IMR-90 (cell line): Measurements from ENCODE around the gene RNU6-9. TPM values are rescaled to one million over a fixed set of nuclear protein-coding genes. Genes with fewer than 3 reads are reported as not detected.

ENCODE experiments used
- ATAC-seq: fragments of 200-7000 bp; cut with Tn5 transposase; 2 replicates; pipeline ENCODE4 v1.9.1; 2020; ENCODE audit warnings: low read depth, mild to moderate bottlenecking, moderate library complexity
- BruUV-seq: library from RNA; stranded (reverse); fragments of 400-500 nt; replicated peaks from 2 replicates; lab custom pipeline; 2021; lab: Mats Ljungman, UMichigan
- CTCF ChIA-PET: fragments of 300-600 bp; formaldehyde crosslinking; extraction: SDS; loops from one replicate; lab custom pipeline; 2021; ENCODE audit warnings: antibody characterized with exemption; lab: Yijun Ruan, JAX
- POLR2A ChIA-PET: fragments of 300-600 bp; sonication (Branson Sonifier 250); formaldehyde crosslinking; loops from one replicate; lab custom pipeline; 2022; ENCODE audit warnings: antibody characterized with exemption; ENCODE audit not compliant: unreplicated experiment; lab: Charles Lee
- DNase-seq: peaks from one replicate; pipeline ENCODE4 v3.0.0; 2013
- H2AFZ ChIP-seq: replicated peaks from 2 replicates; pipeline ENCODE3; 2013; ENCODE audit warnings: low read length, mild to moderate bottlenecking; ENCODE audit not compliant: poor library complexity
- H2AK5ac ChIP-seq: 2 replicates; pipeline ENCODE4 v1.6.1; 2013; ENCODE audit warnings: low read depth, low read length, inconsistent platforms
- H2AK9ac ChIP-seq: replicated peaks from 2 replicates; pipeline ENCODE3; 2013; ENCODE audit warnings: mild to moderate bottlenecking, low read depth, low read length, moderate library complexity; ENCODE audit not compliant: poor library complexity
- H2BK120ac ChIP-seq: 2 replicates; pipeline ENCODE4 v1.6.1; 2013; ENCODE audit warnings: low read depth, low read length, inconsistent platforms
- H2BK15ac ChIP-seq: 3 replicates; pipeline ENCODE4 v1.6.1; 2013; ENCODE audit warnings: low read depth, low read length, inconsistent platforms
- H2BK20ac ChIP-seq: 2 replicates; pipeline ENCODE4 v1.6.1; 2013; ENCODE audit warnings: low read depth, mild to moderate bottlenecking, inconsistent platforms, low read length, moderate library complexity
- H2BK5ac ChIP-seq: 2 replicates; pipeline ENCODE4 v1.6.1; 2013; ENCODE audit warnings: mild to moderate bottlenecking, low read depth, low read length, inconsistent platforms; ENCODE audit not compliant: poor library complexity, severe bottlenecking
- H3K14ac ChIP-seq: replicated peaks from 2 replicates; pipeline ENCODE4 v1.6.1; 2013; ENCODE audit warnings: low read depth, low read length, inconsistent platforms
- H3K18ac ChIP-seq: 2 replicates; pipeline ENCODE4 v1.6.1; 2013; ENCODE audit warnings: low read depth, low read length, control low read depth
- H3K23ac ChIP-seq: 2 replicates; pipeline ENCODE4 v1.6.1; 2013; ENCODE audit warnings: low read depth, low read length, inconsistent platforms
- H3K27ac ChIP-seq: 2 replicates; pipeline ENCODE4 v1.5.1; 2013; ENCODE audit warnings: mild to moderate bottlenecking, control low read depth, low read length; ENCODE audit not compliant: insufficient read depth
- H3K27me3 ChIP-seq: 2 replicates; pipeline ENCODE4 v1.6.1; 2013; ENCODE audit warnings: low read length; ENCODE audit not compliant: control insufficient read depth, insufficient read depth
- H3K36me3 ChIP-seq: 2 replicates; pipeline ENCODE4 v1.6.1; 2013; ENCODE audit warnings: low read length, mixed read lengths; ENCODE audit not compliant: control insufficient read depth, insufficient read depth
- H3K4ac ChIP-seq: 2 replicates; pipeline ENCODE4 v1.6.1; 2013; ENCODE audit warnings: low read depth, low read length, inconsistent platforms
- H3K4me1 ChIP-seq: 2 replicates; pipeline ENCODE4 v1.6.1; 2013; ENCODE audit warnings: low read length, mixed read lengths; ENCODE audit not compliant: control insufficient read depth, insufficient read depth
- H3K4me2 ChIP-seq: 2 replicates; pipeline ENCODE4 v1.6.1; 2013; ENCODE audit warnings: low read depth, mild to moderate bottlenecking, control low read depth, low read length, moderate library complexity
- H3K4me3 ChIP-seq: 2 replicates; pipeline ENCODE4 v1.5.1; 2013; ENCODE audit warnings: low read depth, mild to moderate bottlenecking, control low read depth, low read length, moderate library complexity; ENCODE audit not compliant: insufficient read depth
- H3K56ac ChIP-seq: 2 replicates; pipeline ENCODE4 v1.6.1; 2013; ENCODE audit warnings: low read length, inconsistent platforms; ENCODE audit not compliant: insufficient read depth; ENCODE audit errors: extremely low read depth
- H3K79me1 ChIP-seq, 2 experiments: 2 replicates each; pipeline ENCODE4 v1.6.1; 2013; ENCODE audit warnings: low read length in 2 of 2, inconsistent platforms in 1 of 2, low read depth in 1 of 2
- H3K9ac ChIP-seq: 2 replicates; pipeline ENCODE4 v1.6.1; 2013; ENCODE audit warnings: low read depth, low read length, control low read depth
- H3K9me1 ChIP-seq: 2 replicates; pipeline ENCODE4 v1.6.1; 2013; ENCODE audit warnings: low read length, inconsistent platforms; ENCODE audit not compliant: insufficient read depth
- H3K9me3 ChIP-seq: 2 replicates; pipeline ENCODE4 v1.6.1; 2013; ENCODE audit warnings: low read length; ENCODE audit not compliant: control insufficient read depth, insufficient read depth
- H4K20me1 ChIP-seq: 2 replicates; pipeline ENCODE4 v1.6.1; 2013; ENCODE audit warnings: low read length, inconsistent platforms; ENCODE audit not compliant: insufficient read depth
- H4K5ac ChIP-seq: 2 replicates; pipeline ENCODE4 v1.6.1; 2013; ENCODE audit warnings: mild to moderate bottlenecking, low read depth, low read length, control low read depth
- H4K8ac ChIP-seq, 2 experiments: 2 replicates each; pipeline ENCODE4 v1.6.1; 2013; ENCODE audit warnings: low read depth in 2 of 2, low read length in 2 of 2, control low read depth in 1 of 2, inconsistent platforms in 1 of 2
- H4K91ac ChIP-seq: 2 replicates; pipeline ENCODE4 v1.6.1; 2013; ENCODE audit warnings: low read depth, low read length, inconsistent platforms; ENCODE audit not compliant: insufficient read depth
- MAZ ChIP-seq: IDR thresholded peaks from 2 replicates; pipeline ENCODE4 v1.6.1; 2012; ENCODE audit warnings: low read depth, mild to moderate bottlenecking, low read length, improper control_type of control experiment, moderate library complexity, borderline replicate concordance
- MXI1 ChIP-seq: IDR thresholded peaks from 2 replicates; pipeline ENCODE4 v1.6.1; 2012; ENCODE audit warnings: low read depth, mild to moderate bottlenecking, low read length, moderate library complexity, borderline replicate concordance
- WGBS, 2 experiments: methylation state at CpG; one replicate each; pipeline versions ENCODE4 v1.1.5 to v1.1.7; 2013; ENCODE audit warnings: missing lambda C conversion rate in 2 of 2; ENCODE audit not compliant: insufficient read length in 1 of 2; ENCODE audit errors: extremely low coverage in 2 of 2; 5-methylcytosine and 5-hydroxymethylcytosine counted together
- dilution Hi-C: fragments of 300-500 bp; cut with HindIII; formaldehyde crosslinking; loops from one replicate; pipeline ENCODE4 v1.14.3; 2018; ENCODE audit warnings: low sequenced_read_pairs; ENCODE audit not compliant: unreplicated experiment
- in situ Hi-C: fragments of 300-500 bp; cut with MboI; formaldehyde crosslinking; loops from 3 replicates; pipeline ENCODE4 v1.14.3; 2019; ENCODE audit warnings: low sequenced_read_pairs, inconsistent platforms, mixed read lengths
- intact Hi-C: fragments of 100-400 bp; cut with micrococcal nuclease; formaldehyde crosslinking; loops from 2 replicates; pipeline ENCODE4 v1.10.0; 2022
- polyA plus RNA-seq, 3 experiments: library from polyadenylated mRNA; depleted of rRNA; stranded (reverse); fragments of >200 nt; gene quantifications; 2 replicates each; pipeline ENCODE4 v1.2.3, GENCODE V29; 2012; ENCODE audit warnings: low replicate concordance in 1 of 3
- total RNA-seq: library from RNA; depleted of rRNA; stranded (reverse); fragments of >200 nt; gene quantifications from 2 replicates; pipeline ENCODE4 v1.2.3, GENCODE V29; 2012

Gene RNU6-9
- total and polyA plus RNA-seq, 2 of the 4 experiments (the other 2 are of a cell fraction): not detected

DNA sequence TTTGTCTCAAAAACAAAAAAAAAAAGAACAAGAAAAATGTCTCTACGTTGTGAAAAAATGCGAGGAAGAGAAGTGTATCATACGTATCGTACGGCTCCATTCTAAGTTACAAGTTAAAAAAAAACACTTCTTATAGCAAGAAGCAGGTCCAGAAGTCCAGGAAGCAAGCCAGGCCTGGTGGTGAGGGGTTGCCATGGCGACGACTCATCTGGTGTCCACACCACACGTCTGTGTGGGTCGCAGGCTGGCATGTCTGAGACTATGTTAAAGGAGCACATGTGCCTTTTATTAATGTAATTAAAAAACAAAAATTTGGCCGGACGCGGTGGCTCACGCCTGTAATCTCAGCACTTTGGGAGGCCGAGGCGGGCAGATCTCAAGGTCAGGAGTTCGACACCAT lies 6.2 kb upstream of the RNU6-9 start:
- Histone ChIP-seq H4K8ac (no peak overlapping the region), H3K4me1 (no peaks in the 10 kb centered on the region), H4K91ac (no peak overlapping the region), H3K4ac (no peak overlapping the region), H2AK5ac (no peak overlapping the region), H3K14ac (no peak overlapping the region), H3K9me3 (no peaks in the 10 kb centered on the region), H3K36me3 (peaks cover 72% of the 10 kb centered on the region), H2BK15ac (no peak overlapping the region), H2AK9ac (no peak overlapping the region), H3K9ac (no peak overlapping the region), H3K27ac (no peak overlapping the region), H3K79me1 (peaks cover 13 to 41% of the 10 kb centered on the region in 2 experiments; a peak in 3 of 4 replicates), H3K4me3 (no peak overlapping the region), H3K18ac (no peak overlapping the region), H2AFZ (no peak overlapping the region), H2BK120ac (no peak overlapping the region), H3K56ac (no peak overlapping the region), H3K4me2 (no peak overlapping the region), H3K27me3 (no peaks in the 10 kb centered on the region), H4K20me1 (peaks cover 6% of the 10 kb centered on the region), H4K5ac (no peak overlapping the region), H2BK5ac (no peak overlapping the region), H3K9me1 (no peaks in the 10 kb centered on the region), H2BK20ac (no peak overlapping the region), H3K23ac (no peak overlapping the region)
- no CpG with 5 or more reads among the region's 16 CpGs for WGBS, 2 experiments
- no peak for TF ChIP-seq MAZ
- peak; percentile 61; the same call in 1 of the 2 replicates for TF ChIP-seq MXI1
- POLR2A ChIA-PET: no interaction called here
- DNase-seq: peak; percentile 67
- intact Hi-C loops (no loop called here), in situ Hi-C loops (no loop called here), dilution Hi-C loops (no loop called here)
- CTCF ChIA-PET: no interaction called here
- no peak for ATAC-seq
- no TSS peak for BruUV-seq
